CD4-positive, alpha-beta T cell treated with Interleukin-21 for 1 hour (primary cell): ENCODE data around the gene ARHGAP6.
"Not testable (repeated sequence)": the region's sequence is repeated elsewhere in the genome, so short reads cannot be mapped to it uniquely, and the experiment has no call there.

ENCODE experiments used
- DNase-seq: peaks from one replicate; pipeline ENCODE4 v3.0.0-alpha.2; 2020

ARHGAP6 gene

GRCh38 chrX:11519234-11519633, 146.5 kb downstream of the ARHGAP6 start:
- not testable (repeated sequence) for DNase-seq

- DNase-seq: no peak
These were observed 155.9 kb downstream of the ARHGAP6 start for GRCh38 chrX:11509786-11510185.

- DNase-seq: no peak
These were observed 161.5 kb downstream of the ARHGAP6 start for GRCh38 chrX:11504234-11504633.

GRCh38 chrX:11499076-11500044, 166.4 kb downstream of the ARHGAP6 start:
- DNase-seq: no peak

GRCh38 chrX:11491375-11491774, 174.3 kb downstream of the ARHGAP6 start:
- DNase-seq: not testable (repeated sequence)

GRCh38 chrX:11484290-11484689, 181.4 kb downstream of the ARHGAP6 start:
- no peak for DNase-seq

- no peak for DNase-seq
These were observed 184.7 kb downstream of the ARHGAP6 start for GRCh38 chrX:11481035-11481434.

- no peak for DNase-seq
These were observed 185.1 kb downstream of the ARHGAP6 start for GRCh38 chrX:11480626-11481025.

- no peak for DNase-seq
These were observed 186.8 kb downstream of the ARHGAP6 start for GRCh38 chrX:11478911-11479310.

GRCh38 chrX:11478026-11478425, 187.7 kb downstream of the ARHGAP6 start:
- DNase-seq: no peak

GRCh38 chrX:11474576-11474975, 191.1 kb downstream of the ARHGAP6 start:
- no peak for DNase-seq

- DNase-seq: no peak
These were observed 191.7 kb downstream of the ARHGAP6 start for GRCh38 chrX:11474021-11474420.

GRCh38 chrX:11472879-11473278, 192.8 kb downstream of the ARHGAP6 start:
- DNase-seq: no peak

- DNase-seq: no peak
These were observed 193.3 kb downstream of the ARHGAP6 start for GRCh38 chrX:11472381-11472780.

- no peak for DNase-seq
These were observed 195.3 kb downstream of the ARHGAP6 start for GRCh38 chrX:11470250-11470974.

- DNase-seq: no peak
These were observed 199.9 kb downstream of the ARHGAP6 start for GRCh38 chrX:11465648-11466411.

GRCh38 chrX:11464836-11465463, 200.8 kb downstream of the ARHGAP6 start:
- no peak for DNase-seq

GRCh38 chrX:11464380-11464779, 201.3 kb downstream of the ARHGAP6 start:
- DNase-seq: no peak

GRCh38 chrX:11462648-11463047, 203.1 kb downstream of the ARHGAP6 start:
- DNase-seq: no peak

- DNase-seq: no peak
These were observed 203.6 kb downstream of the ARHGAP6 start for GRCh38 chrX:11462136-11462535.

GRCh38 chrX:11461201-11462001, 204.3 kb downstream of the ARHGAP6 start:
- DNase-seq: no peak

GRCh38 chrX:11460347-11460746, 205.4 kb downstream of the ARHGAP6 start:
- DNase-seq: no peak
